ENCODE results near the gene ACOT8.
"Not testable (repeated sequence)": the region's sequence is repeated elsewhere in the genome, so short reads cannot be mapped to it uniquely, and the experiment has no call there.

The ACOT8 gene

DNA sequence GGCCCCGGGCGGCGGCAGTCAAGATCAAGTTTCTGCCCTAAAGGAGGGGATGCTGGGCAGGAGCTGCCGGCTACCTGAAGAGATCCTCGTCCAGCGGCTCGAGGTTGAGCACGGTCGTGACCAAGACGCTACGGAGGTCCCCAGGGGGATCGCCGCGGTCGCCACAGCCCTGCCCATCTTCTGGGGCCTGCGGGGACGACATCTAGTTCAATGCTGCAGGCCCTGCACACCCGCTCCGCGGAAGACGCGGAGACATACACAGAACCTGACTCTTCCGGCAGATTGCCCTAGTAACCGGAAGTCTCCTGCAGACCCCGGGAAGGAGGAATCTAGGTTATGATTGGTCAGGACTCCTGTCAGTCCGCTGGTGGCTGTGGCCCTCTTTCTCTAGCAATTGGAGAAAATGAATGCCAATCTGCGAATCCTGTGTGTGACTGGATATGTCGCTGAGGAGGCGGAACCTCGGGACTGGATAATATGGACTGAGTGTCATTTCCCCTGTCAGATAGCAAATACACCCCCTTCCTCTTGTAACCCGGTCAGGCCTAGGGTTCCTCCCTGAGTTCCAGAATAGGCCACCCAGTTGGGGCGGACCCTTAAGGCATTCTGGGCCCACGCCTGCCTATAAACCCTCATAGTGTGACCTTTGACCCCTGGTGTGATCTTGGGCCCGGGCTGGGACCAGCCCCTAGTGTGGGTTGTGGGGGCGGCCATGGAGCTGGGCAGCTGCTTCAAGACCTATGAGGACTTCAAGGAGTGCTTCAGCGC is at the start of gene ACOT8, which contains the start of gene ZSWIM3:
TSS of gene ACOT8 (minus strand) at position 279 of the 768 bp plus-strand sequence. CDS start at position 202, 77 bp downstream.
TSS of gene ZSWIM3 (plus strand) at position 501 of the 768 bp plus-strand sequence. CDS start at position 713, 212 bp downstream.
- peak; percentile 99 for DNase-seq

DNA sequence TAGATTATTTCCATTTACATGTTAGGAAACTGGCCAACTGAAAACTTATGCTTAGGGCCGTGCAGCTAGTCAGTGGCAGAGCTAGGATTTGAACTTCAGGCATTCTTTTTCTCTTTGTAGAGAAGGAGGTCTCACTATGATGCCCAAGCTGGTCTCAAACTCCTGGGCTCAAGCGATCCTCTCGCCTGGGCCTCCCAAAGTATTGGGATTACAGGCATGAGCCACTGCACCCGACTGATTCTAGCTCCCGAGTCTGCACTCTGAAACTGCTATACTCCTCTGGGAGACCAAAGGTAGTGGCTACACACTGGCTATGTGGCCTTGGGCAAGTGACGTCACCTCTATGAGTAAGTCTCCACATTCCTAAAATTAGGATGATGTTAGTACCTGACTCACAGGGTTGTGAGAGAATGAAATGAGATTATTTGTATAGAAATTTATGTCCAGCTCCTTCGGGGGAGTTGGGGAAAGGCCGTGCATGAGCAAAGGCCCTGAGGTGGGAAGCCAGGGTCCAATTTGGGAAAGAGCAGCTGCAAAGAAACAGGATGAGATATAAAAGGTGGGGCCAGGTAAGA is 48.4 kb upstream of the ACOT8 start:
- peak; percentile 75 for DNase-seq

DNA sequence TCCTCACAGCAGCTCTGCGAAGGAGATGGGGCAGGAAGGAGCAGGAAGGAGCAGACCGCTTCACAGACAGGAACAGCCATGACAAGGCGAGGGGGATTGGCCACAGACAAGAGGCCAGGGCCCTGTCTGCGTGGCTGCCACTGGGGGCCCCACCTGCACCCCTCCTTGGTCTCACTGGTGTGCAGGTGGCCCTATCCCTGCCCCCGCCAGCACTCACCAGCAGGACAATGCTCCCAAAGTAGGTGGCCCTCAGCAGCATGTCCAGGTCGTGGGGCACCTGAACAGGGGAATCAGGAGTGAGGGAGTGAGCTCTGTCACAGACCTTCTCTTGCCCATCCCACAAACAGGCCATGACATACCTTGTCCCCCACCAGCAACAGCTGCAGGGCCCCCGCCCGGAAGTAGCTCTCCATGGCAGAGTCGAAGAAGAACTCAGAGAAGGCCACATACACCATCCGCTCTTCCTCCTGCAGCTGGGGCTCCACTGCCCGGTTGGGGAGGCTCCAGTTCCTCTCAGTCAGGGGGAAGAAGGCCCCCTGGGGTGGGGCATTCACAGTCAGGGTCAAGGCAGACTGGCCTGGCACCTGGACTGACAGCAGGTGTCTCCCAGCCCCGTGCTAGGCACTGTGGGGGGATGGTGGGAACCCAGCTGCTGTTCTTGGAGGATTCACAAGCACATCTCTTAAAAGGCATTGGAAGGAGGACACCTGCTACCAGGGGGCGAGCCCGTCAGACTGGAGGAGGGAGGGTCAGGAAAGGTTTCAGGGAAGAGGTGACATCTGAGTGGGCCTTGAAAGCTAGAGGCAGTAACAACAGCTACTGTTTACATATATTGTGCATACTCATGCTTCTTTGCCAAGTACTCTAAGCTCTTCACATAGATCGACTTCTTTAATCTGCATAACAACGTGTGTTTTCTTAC is 47.7 kb upstream of the ACOT8 start:
- no peak for DNase-seq

DNA sequence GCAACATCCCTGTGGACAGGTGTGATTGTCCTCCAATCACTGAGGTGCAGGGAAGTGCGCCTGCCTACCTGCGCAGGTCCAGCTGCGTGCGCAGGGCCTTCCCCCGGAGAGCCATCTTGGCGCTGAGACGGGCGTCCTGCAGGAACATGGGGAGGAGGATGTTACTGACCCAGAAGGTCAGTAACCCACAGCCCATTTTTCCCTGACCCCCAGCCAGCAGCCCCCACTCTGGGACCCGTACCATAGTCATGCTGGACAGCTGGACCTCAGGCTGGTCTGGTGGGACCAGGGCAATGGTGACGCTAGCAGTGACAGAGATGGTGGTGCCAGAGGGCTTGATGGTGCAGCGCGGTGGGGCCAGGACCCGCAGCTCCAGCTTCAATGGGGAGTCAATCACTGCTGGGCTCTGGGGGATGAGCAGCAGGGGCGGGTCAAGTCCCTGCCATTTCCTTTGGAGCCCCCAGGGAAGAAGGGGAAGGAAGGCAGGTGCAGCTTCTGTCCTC is 45.1 kb upstream of the ACOT8 start:
- no peak for DNase-seq

DNA sequence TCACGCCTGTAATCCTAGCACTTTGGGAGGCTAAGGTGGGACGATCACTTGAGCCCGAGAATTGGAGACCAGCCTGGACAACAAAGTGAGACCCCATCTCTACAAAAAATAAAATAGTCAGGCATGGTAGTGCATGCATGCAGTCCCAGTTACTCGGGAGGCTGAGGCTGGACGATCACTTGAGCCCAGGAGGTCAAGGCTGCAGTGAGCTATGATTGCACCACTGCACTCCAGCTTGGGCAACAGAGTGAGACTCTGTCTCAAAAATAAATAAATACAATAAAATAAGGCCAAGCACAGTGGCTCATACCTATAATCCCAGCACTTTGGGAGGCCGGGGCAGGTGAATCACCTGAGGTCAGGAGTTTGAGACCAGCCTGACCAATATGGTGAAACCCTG is 44.1 kb upstream of the ACOT8 start:
- DNase-seq: not testable (repeated sequence)

DNA sequence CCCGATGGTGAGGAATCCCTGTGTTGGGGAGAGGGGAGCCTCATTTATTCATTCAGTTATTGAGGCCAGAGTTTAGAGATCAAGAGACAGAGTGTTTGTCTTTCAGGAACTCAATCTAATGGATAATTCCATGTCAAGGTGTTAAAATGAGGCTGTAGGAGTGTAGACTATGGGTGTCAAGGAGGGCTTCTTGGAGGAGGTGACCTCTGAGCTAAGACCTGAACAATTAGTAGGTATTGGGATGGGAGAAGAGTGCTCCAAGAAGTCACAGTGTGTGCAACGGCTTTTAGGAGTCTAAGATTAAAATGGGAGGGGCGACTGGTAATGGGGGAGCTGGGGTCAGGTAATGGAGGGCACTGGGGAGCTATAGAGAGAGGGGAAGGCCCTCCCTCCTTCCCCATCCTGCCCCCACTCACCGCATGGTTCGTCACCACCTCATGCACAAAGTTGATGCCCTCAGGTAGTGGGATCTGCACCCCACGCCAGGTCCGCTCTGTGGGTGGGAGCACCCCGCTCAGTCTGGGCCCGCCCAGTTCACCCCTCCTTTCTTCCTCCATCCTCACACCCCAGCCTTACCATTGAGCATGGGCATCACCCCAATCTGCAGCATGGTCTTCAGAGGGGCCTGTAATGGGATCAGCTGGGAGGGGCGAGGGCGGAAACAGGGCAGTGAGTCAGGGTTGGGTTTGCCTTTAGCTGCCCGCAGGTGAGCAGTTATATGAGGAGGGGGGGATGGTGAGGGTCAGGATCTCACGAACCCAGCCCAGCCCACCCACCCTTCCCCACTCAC is 42.0 kb upstream of the ACOT8 start:
- DNase-seq: no peak

DNA sequence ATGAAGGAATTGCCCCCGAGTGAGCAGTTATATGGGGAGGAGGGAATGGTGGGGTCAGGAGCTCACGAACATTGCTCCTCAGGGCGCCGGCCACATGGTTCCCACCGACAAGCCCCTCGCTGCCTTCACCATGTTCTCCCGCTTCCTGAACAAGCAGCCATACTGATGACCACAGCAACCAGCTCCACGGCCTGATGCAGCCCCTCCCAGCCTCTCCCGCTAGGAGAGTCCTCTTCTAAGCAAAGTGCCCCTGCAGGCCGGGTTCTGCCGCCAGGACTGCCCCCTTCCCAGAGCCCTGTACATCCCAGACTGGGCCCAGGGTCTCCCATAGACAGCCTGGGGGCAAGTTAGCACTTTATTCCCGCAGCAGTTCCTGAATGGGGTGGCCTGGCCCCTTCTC is 41.1 kb upstream of the ACOT8 start:
- DNase-seq: no peak

DNA sequence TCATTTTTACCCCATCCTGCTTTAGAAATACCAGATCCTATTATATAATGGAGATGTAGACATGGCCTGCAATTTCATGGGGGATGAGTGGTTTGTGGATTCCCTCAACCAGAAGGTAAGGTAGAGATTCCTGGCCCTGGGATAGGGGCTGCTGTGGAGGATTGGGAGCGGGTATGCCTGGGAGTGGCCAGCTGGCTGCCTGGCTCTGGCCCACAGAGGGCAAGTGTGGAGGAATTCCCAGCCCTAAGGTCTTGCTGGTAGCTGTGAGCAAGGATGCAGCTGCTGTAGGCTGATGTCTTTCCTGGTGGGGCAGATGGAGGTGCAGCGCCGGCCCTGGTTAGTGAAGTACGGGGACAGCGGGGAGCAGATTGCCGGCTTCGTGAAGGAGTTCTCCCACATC is 40.5 kb upstream of the ACOT8 start:
- no peak for DNase-seq

DNA sequence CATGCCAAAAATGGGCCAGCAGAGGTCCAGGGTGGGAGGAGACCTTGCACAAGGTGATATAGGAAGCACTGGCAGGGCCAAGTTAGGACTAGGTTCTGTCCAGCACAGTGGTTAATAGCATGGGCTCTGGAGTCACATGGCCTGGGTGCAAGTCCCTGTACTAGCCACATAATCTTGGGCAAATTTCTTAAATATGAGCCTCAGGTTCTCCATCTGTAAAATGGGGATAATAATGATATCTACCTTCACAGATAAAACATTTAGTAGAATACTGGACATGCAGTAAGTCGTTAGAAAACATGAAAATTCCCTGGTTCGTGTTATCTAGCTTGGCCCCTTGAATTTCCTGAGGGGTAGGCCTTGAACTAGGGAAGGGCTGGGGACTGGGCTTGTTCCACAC is 40.1 kb upstream of the ACOT8 start:
- no peak for DNase-seq

DNA sequence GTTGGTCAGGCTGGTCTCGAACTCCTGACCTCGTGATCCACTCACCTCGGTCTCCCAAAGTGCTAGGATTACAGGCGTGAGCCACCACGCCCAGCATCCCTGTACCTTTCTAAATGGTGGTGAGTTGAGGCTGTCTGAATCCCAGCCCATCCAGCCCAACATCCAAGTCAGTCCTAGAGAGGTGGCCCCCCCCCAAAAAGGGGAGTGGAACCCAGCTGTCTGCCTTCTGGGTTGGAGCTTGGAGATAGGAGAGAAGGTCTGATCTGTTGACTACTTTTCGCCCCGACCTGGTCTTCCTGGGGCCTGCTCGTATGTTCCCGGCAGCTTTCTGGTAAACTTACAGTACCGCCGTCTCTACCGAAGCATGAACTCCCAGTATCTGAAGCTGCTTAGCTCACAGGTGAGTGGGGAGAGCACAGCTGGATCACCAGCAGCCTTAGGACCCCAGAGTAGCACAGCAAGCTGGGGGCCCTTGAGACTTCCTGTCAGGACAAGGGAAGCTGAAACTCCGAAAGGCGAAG is 39.5 kb upstream of the ACOT8 start:
- no peak for DNase-seq

DNA sequence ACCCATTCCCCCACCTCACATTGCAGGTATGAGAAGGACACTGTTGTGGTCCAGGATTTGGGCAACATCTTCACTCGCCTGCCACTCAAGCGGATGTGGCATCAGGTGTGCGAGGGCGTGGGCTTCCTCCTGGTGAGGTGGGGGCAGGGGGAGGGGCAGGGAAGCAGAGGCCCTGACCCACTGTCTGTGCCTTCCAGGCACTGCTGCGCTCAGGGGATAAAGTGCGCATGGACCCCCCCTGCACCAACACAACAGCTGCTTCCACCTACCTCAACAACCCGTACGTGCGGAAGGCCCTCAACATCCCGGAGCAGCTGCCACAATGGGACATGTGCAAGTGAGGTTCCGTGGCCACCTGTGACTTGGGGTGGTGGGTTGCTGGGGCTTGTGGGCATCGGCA is 37.6 kb upstream of the ACOT8 start:
- DNase-seq: no peak

DNA sequence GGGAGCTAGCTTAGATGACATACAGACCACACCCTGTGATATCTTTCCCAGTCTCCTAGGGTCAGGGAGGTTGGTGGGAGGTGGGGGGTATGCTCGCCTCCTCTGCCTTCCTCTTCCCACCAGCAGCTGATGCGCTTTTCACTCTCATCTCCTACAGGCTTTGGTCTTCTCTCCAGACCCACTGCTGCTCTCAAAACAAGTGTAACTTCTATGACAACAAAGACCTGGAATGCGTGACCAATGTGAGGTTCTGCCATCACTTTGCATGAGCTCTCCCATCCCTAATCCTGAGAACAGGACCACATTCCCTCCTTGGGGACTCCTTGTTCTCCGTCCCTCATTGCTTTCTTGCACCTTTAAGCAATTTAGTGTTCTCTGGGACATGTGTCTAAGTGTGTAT is 36.6 kb upstream of the ACOT8 start:
- DNase-seq: no peak

DNA sequence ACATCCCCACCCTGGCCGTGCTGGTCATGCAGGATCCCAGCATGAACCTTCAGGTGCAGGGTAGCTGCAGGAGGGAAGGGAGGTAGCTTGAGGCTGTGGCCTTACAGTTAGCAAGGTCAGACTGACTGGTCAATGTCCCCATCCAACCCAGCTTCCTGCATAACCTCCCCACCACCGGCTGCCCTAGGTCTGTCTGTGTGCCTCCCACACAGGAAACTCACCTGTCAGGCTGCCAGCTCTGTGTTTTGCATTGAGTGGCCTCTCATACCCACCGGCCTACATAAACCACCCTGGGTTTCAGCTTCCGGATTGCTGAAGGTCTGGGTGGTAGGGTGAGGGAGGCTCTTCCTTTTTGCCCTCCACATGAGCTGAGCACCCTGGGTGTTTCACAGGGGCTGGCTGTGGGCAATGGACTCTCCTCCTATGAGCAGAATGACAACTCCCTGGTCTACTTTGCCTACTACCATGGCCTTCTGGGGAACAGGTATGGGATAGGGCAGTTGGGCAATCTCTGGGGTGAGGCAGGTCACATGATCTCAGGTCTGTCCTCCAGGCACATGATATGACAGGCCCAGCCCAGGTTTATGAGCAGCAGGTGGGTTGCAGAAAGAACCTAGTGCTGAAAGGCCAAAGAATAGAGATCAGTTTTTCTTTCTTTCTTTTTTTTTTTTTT is 35.8 kb upstream of the ACOT8 start:
- no peak for DNase-seq

DNA sequence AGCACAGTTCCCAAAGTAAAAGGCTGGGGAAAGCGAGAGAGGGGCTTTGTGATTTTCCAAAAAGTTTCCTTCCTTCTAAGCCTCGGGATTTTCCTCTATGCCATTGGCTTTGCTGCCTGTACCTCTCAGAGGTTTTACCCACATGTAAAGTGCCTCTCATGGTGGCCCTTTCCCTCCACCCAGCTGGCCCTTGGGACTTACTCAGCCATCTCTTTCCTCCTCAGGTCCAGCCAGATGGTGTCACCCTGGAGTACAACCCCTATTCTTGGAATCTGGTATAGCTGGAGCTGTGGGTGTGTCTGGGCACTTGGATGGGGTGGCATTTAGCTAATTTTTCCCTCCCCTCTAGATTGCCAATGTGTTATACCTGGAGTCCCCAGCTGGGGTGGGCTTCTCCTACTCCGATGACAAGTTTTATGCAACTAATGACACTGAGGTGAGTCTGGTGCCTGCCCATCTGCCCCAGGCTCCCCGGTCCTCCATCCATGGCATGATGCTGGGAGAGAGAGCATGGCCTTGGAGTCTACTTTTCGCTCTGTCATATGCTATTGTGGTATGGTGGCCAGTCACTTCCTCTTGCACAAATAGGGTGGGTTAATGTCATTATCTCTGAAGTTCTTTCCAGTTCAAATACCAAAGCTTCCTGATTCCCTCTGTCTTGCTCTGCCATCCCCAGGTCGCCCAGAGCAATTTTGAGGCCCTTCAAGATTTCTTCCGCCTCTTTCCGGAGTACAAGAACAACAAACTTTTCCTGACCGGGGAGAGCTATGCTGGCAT is 35.0 kb upstream of the ACOT8 start:
- no peak for DNase-seq

DNA sequence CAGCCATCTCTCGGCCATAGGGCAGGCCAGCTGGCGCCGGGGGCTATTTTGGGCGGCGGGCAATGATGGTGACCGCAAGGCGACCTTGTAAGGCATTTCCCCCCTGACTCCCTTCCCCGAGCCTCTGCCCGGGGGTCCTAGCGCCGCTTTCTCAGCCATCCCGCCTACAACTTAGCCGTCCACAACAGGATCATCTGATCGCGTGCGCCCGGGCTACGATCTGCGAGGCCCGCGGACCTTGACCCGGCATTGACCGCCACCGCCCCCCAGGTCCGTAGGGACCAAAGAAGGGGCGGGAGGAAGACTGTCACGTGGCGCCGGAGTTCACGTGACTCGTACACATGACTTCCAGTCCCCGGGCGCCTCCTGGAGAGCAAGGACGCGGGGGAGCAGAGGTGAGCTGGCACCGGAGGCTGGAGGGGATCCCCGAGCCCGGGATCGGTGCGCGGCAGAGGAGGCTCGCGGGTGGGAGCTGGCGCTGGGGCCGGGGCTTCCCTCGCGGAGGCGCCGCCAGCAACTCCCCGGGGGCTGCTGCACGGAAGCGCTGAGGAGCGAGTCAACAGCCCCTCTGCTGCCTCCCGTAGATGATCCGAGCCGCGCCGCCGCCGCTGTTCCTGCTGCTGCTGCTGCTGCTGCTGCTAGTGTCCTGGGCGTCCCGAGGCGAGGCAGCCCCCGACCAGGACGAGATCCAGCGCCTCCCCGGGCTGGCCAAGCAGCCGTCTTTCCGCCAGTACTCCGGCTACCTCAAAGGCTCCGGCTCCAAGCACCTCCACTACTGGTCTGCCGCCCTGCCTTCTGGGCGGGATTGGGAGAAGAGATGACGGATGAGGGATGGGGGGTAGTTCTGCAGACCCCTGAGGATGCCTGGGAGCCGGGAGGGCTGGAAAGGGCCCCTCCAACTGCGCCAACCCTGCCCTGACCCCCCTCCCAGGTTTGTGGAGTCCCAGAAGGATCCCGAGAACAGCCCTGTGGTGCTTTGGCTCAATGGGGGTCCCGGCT is 34.1 kb upstream of the ACOT8 start, which contains the start of the genes CTSA and NEURL2:
TSS of gene CTSA (plus strand) at position 351 of the 999 bp plus-strand sequence. CDS start at position 585, 234 bp downstream.
TSS of gene NEURL2 (minus strand) at position 224 of the 999 bp plus-strand sequence. CDS start at position 7, 217 bp downstream.
- DNase-seq: peak; percentile 93

DNA sequence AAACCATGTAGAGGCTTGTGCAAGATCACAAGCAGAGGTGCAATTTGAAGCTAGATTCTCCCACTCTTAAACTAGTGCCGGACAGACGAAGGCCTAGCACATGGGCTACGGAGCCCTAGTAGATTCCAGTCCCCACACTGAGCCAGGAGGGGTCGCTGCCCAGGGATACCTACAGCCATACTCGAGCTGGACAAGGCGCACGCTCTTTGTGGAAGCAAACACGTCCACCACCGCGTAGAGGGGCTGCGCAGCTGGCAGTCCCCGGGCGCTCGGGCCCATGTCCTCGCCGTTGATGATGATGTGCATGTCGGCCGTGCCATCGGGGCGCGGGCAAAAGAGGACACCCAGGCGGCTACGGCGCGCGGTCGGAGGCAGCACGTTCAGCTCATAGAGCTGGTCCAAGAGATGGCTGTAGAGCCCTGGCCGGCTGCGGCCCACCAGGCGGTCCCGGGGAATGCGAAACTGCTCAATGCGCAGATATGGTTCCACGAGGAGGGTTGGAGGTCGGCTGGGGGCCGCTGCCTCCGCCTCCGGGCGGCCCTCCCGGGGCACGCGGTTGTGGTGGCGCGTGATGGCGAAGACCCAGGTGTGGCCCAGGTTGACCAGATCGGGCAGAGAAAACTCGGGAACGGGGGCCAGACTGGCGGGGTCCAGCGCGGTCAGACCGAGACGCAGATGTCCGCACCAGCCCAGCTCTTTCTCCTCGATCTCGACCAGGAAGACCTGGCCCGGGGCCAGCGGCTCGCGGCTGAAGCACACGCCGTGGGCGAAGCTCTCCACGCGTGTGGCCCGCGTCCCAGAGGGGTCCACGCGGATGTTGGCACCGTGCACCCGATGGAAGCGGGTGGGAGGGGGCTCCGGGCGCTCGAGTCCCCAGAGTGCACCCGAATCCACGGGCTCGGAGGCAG is 33.1 kb upstream of the ACOT8 start:
- peak; percentile 94 for DNase-seq

DNA sequence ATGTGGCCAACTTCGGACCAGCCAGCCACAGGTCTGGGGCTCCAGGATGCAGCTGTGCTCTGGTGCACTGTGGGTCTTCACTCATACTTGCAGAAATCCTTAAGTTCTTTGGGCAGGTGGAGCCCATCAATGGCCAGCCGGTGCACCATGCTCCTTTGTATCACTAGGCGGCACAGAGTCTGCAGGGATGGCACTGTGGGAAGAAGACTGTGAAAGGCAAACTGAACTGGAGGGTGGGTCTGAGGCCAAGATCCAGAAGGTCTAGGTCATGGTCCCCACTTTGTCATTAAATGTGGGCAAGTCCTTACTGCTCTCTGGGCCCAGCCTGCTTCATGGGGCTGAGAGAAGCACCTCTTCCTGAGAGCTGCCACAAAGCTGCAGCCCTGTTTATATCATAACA is 31.5 kb upstream of the ACOT8 start:
- no peak for DNase-seq

DNA sequence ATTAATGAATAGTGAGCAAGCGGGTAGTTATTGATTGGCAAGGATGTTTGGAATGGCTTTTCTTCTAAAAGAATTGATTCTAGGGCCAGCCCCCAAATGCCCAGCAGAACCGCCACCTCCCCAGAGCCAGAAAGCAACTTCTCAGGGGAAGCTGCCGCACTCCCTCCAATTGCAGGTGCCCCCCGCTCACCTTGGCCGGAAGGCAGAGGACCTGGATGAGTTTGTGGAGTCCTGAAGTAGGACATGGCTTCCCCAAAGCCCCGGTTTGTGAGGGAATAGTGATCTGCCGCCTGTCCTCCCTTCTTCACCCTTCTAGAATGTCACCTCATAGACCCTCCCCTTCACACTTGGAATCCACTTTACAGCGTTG is 30.1 kb upstream of the ACOT8 start, which contains the start of gene SPATA25:
TSS of gene SPATA25 (minus strand) at position 277 of the 370 bp plus-strand sequence. CDS start at position 245, 32 bp downstream.
- DNase-seq: no peak

Data from islet precursor cell (in vitro differentiated cells).